HT1080 (cell line): ENCODE results near the gene LTBP1. TPM values are rescaled to one million over a fixed set of nuclear protein-coding genes. Genes with fewer than 3 reads are reported as not detected.
"Not testable (repeated sequence)": the region's sequence is repeated elsewhere in the genome, so short reads cannot be mapped to it uniquely, and the experiment has no call there.

ENCODE experiments used
- DNase-seq: peaks from one replicate; pipeline ENCODE4 v3.0.0-alpha.2; 2015; ENCODE audit warnings: low read depth
- total RNA-seq: library from RNA; depleted of rRNA; stranded (reverse); fragments of >200 nt; shearing (Covaris generic); gene quantifications from 2 replicates; pipeline ENCODE4 v1.2.3, GENCODE V29; 2014

Gene LTBP1
- total RNA-seq, 1 experiment from 2014 or later, result 40.5 TPM

GRCh38 chr2:33135645-33136044 is 188.9 kb downstream of the LTBP1 start:
- DNase-seq, result no peak

DNA sequence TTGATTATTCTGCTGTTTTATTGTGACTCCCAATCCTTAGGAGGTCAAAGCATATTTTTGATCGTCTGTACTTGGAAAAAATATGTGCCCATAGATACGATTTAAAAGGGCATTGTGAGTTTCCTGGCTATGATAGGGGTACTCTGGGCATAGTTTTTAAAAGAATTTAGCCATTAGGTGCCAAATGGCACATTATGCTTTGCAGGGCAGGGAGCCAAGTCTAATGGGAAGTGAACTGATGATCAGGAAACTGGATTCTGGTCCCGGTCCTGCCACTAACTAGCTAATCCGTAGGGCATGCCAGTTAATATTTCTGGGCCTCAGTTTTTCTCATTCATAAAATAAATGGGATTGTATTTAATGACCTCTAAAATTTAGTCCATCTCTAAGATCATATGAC is 189.3 kb downstream of the LTBP1 start:
- DNase-seq, result no peak

- no peak for DNase-seq
These were observed 189.8 kb downstream of the LTBP1 start for GRCh38 chr2:33136566-33136965.

DNA sequence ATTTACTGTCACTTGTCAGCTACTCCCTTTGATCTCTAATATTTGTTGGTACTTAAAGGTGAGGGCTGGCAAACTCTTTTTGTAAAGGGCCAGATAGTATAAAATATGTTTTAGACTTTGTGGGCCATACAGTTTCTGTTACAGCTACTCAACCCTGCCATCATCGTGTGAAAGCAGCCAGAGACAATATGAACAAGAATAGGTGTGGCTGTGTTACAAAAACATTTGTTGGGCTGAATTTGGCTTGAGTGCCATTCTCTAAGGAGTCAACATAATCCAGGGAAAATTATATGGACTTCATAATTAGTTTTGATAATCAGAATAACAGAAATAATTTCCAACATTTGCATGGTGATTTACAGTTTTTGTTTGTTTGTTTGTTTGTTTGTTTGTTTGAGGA is 190.6 kb downstream of the LTBP1 start:
- no peak for DNase-seq

DNA sequence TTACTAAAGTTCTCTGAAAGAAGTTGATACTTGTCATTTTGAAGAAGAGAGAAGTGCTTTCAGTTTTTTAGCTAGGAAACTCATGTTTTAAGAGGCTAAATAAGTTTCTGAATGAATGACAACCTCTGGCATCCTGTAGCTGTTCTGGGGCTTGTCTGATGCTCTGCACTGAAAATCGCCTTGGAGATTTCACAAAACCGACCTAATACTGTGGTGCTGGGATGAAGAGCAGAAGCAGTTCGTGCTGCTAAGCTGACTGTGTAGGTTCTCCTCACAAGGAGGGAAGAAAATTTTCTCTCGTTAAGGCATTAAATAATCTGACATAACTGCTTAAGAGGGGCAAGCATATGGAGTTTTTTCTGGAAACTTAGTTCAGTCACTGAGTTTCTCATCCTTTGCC is 193.2 kb downstream of the LTBP1 start:
- no peak for DNase-seq

DNA sequence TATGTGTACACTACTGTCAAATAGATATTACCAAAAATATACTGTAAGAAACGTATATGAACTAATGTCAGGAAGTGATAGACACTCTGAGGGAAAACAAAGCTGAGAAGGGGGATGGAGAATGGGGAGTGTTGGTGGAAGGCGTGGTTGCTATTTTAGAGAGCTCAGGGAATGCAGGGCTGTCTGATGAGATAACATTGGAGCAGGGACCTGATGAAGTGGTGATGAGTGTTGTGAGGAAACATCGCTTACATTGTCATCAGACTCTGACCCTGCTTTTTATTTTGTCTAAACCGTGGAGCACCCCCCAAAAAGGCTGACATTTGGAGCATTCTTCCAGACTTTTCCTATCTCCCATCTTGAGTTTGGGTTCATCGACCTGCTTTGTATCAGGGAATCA is 194.7 kb downstream of the LTBP1 start:
- no peak for DNase-seq

- DNase-seq, result no peak
These were observed 196.1 kb downstream of the LTBP1 start for GRCh38 chr2:33142810-33143209.

DNA sequence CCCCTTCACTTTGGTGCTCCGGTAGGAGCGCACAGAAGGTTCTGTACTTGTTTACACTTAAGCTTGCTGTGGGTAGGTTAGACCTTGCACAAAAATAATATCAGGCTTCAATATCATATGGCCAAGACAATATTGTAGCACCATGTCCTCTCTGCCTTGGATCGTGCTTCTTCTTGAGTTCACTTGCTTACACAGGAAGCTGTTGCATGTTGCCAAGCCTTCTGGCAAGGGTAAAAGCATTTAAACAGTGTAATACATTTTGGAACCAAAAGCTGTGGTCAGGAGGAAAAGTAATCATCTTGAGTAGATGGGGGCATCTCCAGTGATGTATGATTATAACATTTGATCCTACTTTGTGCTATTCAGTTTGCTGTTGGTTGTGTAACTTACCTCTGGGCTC is 197.5 kb downstream of the LTBP1 start:
- DNase-seq, result no peak

DNA sequence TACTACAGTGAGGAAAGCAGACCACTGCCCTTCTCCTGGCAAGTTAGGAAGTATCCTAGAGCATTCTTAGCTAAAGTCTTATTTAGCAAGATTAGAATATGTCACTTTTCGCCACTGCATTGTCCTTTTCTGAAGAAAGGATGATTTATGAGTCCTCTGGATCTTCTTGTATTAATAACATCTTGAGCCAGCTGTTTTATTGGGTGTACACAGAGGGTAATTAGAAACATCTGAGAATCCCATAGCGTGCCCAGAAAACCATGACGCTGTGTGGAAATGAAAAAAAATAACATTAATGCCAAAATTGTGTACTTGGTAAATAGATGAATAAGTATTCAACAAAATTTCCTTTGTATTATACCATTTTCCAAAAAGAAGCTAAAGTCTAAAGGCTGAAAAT is 198.7 kb downstream of the LTBP1 start:
- no peak for DNase-seq

GRCh38 chr2:33146102-33146501 is 199.3 kb downstream of the LTBP1 start:
- DNase-seq, result no peak

- DNase-seq, result peak; percentile 44
These were observed 206.3 kb downstream of the LTBP1 start for GRCh38 chr2:33153008-33153407.

DNA sequence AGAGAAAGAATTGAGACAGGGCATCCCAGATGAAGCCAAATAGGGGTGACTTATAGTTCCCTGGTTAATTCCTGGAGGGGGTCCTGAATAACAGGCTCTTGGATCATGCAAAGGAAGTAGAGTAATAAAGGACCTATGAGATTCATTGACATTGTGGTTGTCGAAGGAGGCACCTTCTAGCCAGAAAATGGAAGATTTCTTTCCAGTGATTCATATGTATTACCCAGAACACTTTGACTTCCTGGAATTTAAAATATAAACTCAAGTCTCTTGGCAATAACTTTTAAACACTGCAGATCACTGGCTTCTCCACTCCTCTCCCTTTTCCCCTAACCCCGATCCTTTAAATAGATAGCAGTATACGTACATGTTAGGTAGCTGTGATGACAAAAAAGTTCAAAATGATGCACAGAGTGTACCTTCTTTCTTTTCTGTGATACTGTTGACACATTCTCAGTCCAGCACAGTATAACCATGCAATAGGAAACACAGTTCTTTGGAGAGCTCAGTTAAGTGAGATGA is 211.8 kb downstream of the LTBP1 start:
- peak; percentile 91 for DNase-seq

GRCh38 chr2:33160191-33160590 is 213.4 kb downstream of the LTBP1 start:
- no peak for DNase-seq

- DNase-seq, result no peak
These were observed 219.6 kb downstream of the LTBP1 start for GRCh38 chr2:33166287-33166881.

DNA sequence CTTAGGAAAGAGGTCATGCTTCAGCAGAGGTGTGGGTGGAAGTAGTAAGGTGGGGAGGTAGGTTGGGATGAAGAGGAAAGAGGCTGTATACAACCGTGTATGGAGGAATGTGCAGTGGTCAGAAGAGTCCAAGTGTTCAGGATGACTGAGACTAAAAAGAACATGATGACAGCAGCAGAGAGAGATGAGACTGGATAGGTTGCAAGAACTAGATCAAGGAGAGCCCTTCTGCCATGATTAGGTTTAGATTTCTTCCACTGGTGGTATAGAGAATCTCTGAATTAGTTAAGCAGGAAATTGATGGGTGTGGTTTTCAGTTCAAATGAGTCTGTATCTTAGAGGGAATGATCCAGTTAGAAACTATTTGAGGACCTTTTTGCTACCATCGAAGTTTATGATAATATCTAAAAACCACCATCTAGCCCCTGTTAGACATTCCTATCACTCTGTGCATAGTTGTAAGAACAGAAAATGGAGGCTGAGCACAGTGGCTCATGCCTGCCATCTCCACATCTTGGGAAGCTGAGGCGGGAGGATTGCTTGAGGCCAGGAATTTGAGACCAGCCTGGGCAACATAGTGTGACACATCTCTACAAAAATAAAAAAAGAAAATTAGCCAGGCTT is 221.0 kb downstream of the LTBP1 start:
- no peak for DNase-seq

DNA sequence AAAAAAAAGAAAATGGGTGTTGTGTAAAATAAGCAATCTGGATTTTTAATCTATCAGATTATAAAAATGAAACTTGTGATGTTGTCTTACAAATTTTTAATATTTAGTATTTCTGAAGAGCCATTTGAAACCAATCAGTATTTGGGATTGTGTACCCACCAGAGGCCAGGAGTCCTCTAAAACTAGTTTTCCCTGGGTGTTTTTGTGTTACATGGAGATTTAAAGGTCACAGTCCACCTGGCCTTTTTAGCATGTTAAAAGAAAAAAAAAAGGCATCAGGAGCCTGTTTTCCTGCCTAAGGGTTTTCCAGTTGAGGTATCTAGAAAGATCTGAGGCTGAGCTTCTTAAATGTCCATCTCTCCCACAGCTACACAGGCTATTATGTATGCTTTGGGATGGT is 221.7 kb downstream of the LTBP1 start:
- no peak for DNase-seq

GRCh38 chr2:33168922-33169321 is 222.2 kb downstream of the LTBP1 start:
- no peak for DNase-seq

- DNase-seq, result not testable (repeated sequence)
These were observed 223.5 kb downstream of the LTBP1 start for GRCh38 chr2:33170251-33170650.

GRCh38 chr2:33177627-33178026 is 230.9 kb downstream of the LTBP1 start:
- DNase-seq, result no peak

DNA sequence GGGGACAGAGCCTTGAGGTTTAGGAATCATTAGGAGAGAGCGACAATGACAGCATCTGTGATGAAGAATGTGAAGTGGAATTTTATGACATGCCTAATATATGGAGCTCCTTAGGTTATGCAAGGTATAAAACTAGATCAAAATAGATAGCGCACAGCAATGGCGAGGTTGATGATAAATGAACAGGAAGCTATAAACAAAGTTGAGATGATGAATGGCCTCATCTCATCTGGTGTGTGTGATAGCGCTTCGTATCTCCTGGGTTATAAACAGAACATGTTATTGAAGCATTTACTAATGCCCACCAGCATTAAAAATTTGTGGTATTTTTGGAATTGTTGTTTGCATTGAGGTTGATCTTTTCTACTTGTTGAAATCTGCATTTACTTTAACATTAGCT is 231.5 kb downstream of the LTBP1 start:
- no peak for DNase-seq

DNA sequence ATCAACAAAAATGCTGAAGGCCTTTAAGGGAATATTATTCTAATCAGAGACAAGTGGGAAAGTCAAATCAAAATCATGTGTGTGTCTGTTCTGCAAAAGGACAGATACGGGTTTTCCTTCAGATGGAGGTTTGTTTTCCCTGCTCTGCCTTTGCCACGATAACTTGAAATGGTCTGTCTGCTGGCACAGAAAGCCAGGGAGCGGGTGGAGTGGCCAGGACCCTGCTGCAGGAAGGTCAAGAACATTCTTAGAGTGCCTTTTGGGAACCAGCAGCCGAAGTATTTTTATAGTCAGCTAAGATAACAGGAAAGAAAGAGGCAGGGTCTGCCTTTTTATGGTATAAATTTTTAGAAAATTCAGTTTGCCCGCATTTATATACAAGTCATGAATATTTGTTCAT is 234.2 kb downstream of the LTBP1 start:
- no peak for DNase-seq

- DNase-seq, result no peak
These were observed 234.7 kb downstream of the LTBP1 start for GRCh38 chr2:33181466-33181865.

GRCh38 chr2:33184041-33184440 is 237.3 kb downstream of the LTBP1 start:
- no peak for DNase-seq
